SK-N-SH treated with all-trans-retinoic acid at 6 μM for 48 hours (cell line): Measurements from ENCODE around the gene CD180.

Source experiments
- ATAC-seq: fragments of 200-7000 bp; cut with Tn5 transposase; 3 replicates; pipeline ENCODE4 v1.9.1; 2020; ENCODE audit warnings: mild to moderate bottlenecking, moderate library complexity
- ARNTL ChIP-seq: fragments of 450-650 bp; formaldehyde crosslinking; IDR thresholded peaks from 2 replicates; pipeline ENCODE4 v1.5.0; 2020; ENCODE audit warnings: low read depth, mild to moderate bottlenecking, moderate library complexity, borderline replicate concordance
- BACH2 ChIP-seq: fragments of 250-450 bp; sonication (Bioruptor Pico); IDR thresholded peaks from 2 replicates; pipeline ENCODE4 v1.9.0; 2021; ENCODE audit warnings: mild to moderate bottlenecking, borderline replicate concordance
- CREB5 ChIP-seq: fragments of 250-450 bp; sonication (Bioruptor Pico); IDR thresholded peaks from 2 replicates; pipeline ENCODE4 v1.5.1; 2020; ENCODE audit warnings: low read depth, mild to moderate bottlenecking, moderate library complexity
- CSDC2 ChIP-seq: fragments of 250-450 bp; sonication (Bioruptor Pico); IDR thresholded peaks from 2 replicates; pipeline ENCODE4 v1.5.0; 2020; ENCODE audit warnings: mild to moderate bottlenecking, moderate library complexity
- ESRRG ChIP-seq: fragments of 250-450 bp; sonication (Bioruptor Pico); IDR thresholded peaks from 2 replicates; pipeline ENCODE4 v1.6.1; 2021; ENCODE audit warnings: mild to moderate bottlenecking
- GLIS3 ChIP-seq: fragments of 250-450 bp; sonication (Bioruptor Pico); IDR thresholded peaks from 2 replicates; pipeline ENCODE4 v1.5.0; 2020; ENCODE audit warnings: mild to moderate bottlenecking, moderate library complexity
- OSR1 ChIP-seq: fragments of 250-450 bp; sonication (Bioruptor Pico); IDR thresholded peaks from 2 replicates; pipeline ENCODE4 v1.8.0; 2022; ENCODE audit warnings: moderate library complexity, mild to moderate bottlenecking, inconsistent platforms
- PPARA ChIP-seq: fragments of 250-450 bp; sonication (Bioruptor Pico); IDR thresholded peaks from 2 replicates; pipeline ENCODE4 v1.5.0; 2020; ENCODE audit warnings: mild to moderate bottlenecking, borderline replicate concordance
- RARB ChIP-seq: fragments of 250-450 bp; sonication (Bioruptor Pico); IDR thresholded peaks from 2 replicates; pipeline ENCODE4 v1.8.0; 2021; ENCODE audit warnings: mild to moderate bottlenecking, moderate library complexity
- TSHZ2 ChIP-seq: fragments of 250-450 bp; sonication (Bioruptor Pico); IDR thresholded peaks from 2 replicates; pipeline ENCODE4 v1.5.0; 2020; ENCODE audit warnings: mild to moderate bottlenecking, moderate library complexity
- ZC3H10 ChIP-seq: fragments of 250-450 bp; sonication (Bioruptor Pico); IDR thresholded peaks from 2 replicates; pipeline ENCODE4 v1.5.1; 2021; ENCODE audit warnings: mild to moderate bottlenecking, moderate library complexity
- ZFP30 ChIP-seq: fragments of 450-650 bp; formaldehyde crosslinking; IDR thresholded peaks from 2 replicates; pipeline ENCODE4 v1.5.0; 2022; ENCODE audit warnings: mild to moderate bottlenecking, moderate library complexity
- ZNF565 ChIP-seq: fragments of 450-650 bp; formaldehyde crosslinking; conservative IDR thresholded peaks from 2 replicates; pipeline ENCODE4 v1.5.0; 2020; ENCODE audit warnings: low read depth, mild to moderate bottlenecking, moderate library complexity
- ZNF8 ChIP-seq: fragments of 450-650 bp; formaldehyde crosslinking; IDR thresholded peaks from 2 replicates; pipeline ENCODE4 v1.5.0; 2020; ENCODE audit warnings: mild to moderate bottlenecking, moderate library complexity
- TF ChIP-seq, protein P1 (sequence below): fragments of 250-450 bp; sonication (Bioruptor Pico); IDR thresholded peaks from 2 replicates; pipeline ENCODE4 v1.8.0; 2021; ENCODE audit warnings: low read depth, mild to moderate bottlenecking, moderate library complexity, borderline replicate concordance
- TF ChIP-seq, protein P2 (sequence below): fragments of 250-450 bp; sonication (Bioruptor Pico); IDR thresholded peaks from 2 replicates; pipeline ENCODE4 v1.5.1; 2021; ENCODE audit warnings: mild to moderate bottlenecking, moderate library complexity
- TF ChIP-seq, protein P3 (sequence below): fragments of 250-450 bp; sonication (Bioruptor Pico); IDR thresholded peaks from 2 replicates; pipeline ENCODE4 v1.8.0; 2020; ENCODE audit warnings: mild to moderate bottlenecking, moderate library complexity, borderline replicate concordance

Gene CD180

DNA sequence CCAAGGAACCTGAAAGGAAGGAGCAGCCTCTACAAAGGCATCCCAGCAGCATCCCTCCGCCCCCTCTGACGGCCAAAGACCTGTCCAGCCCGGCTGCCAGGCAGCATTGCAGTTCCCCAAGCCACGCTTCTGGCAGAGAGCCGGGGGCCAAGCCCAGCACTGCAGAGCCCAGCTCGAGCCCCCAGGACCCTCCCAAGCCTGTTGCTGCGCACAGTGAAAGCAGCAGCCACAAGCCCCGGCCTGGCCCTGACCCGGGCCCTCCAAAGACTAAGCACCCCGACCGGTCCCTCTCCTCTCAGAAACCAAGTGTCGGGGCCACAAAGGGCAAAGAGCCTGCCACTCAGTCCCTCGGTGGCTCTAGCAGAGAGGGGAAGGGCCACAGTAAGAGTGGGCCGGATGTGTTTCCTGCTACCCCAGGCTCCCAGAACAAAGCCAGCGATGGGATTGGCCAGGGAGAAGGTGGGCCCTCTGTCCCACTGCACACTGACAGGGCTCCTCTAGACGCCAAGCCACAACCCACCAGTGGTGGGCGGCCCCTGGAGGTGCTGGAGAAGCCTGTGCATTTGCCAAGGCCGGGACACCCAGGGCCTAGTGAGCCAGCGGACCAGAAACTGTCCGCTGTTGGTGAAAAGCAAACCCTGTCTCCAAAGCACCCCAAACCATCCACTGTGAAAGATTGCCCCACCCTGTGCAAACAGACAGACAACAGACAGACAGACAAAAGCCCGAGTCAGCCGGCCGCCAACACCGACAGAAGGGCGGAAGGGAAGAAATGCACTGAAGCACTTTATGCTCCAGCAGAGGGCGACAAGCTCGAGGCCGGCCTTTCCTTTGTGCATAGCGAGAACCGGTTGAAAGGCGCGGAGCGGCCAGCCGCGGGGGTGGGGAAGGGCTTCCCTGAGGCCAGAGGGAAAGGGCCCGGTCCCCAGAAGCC lies 30.8 kb downstream of the CD180 start (continued):
- TF ChIP-seq, protein P1, sequence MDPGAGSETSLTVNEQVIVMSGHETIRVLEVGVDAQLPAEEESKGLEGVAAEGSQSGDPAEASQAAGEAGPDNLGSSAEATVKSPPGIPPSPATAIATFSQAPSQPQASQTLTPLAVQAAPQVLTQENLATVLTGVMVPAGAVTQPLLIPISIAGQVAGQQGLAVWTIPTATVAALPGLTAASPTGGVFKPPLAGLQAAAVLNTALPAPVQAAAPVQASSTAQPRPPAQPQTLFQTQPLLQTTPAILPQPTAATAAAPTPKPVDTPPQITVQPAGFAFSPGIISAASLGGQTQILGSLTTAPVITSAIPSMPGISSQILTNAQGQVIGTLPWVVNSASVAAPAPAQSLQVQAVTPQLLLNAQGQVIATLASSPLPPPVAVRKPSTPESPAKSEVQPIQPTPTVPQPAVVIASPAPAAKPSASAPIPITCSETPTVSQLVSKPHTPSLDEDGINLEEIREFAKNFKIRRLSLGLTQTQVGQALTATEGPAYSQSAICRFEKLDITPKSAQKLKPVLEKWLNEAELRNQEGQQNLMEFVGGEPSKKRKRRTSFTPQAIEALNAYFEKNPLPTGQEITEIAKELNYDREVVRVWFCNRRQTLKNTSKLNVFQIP (CRISPR knock-in tag) = no peak
- TF ChIP-seq, protein P2, sequence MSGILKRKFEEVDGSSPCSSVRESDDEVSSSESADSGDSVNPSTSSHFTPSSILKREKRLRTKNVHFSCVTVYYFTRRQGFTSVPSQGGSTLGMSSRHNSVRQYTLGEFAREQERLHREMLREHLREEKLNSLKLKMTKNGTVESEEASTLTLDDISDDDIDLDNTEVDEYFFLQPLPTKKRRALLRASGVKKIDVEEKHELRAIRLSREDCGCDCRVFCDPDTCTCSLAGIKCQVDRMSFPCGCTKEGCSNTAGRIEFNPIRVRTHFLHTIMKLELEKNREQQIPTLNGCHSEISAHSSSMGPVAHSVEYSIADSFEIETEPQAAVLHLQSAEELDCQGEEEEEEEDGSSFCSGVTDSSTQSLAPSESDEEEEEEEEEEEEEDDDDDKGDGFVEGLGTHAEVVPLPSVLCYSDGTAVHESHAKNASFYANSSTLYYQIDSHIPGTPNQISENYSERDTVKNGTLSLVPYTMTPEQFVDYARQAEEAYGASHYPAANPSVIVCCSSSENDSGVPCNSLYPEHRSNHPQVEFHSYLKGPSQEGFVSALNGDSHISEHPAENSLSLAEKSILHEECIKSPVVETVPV (CRISPR knock-in tag) = no peak
- no peak for TF ChIP-seq PPARA (CRISPR knock-in tag)

GRCh38 chr5:67164856-67165525 lies 31.6 kb downstream of the CD180 start:
- no peak for ATAC-seq
- TF ChIP-seq, protein P3, sequence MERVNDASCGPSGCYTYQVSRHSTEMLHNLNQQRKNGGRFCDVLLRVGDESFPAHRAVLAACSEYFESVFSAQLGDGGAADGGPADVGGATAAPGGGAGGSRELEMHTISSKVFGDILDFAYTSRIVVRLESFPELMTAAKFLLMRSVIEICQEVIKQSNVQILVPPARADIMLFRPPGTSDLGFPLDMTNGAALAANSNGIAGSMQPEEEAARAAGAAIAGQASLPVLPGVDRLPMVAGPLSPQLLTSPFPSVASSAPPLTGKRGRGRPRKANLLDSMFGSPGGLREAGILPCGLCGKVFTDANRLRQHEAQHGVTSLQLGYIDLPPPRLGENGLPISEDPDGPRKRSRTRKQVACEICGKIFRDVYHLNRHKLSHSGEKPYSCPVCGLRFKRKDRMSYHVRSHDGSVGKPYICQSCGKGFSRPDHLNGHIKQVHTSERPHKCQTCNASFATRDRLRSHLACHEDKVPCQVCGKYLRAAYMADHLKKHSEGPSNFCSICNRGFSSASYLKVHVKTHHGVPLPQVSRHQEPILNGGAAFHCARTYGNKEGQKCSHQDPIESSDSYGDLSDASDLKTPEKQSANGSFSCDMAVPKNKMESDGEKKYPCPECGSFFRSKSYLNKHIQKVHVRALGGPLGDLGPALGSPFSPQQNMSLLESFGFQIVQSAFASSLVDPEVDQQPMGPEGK (CRISPR knock-in tag) = no peak
- TF ChIP-seq, protein P1 (CRISPR knock-in tag) = no peak
- TF ChIP-seq, all 23 proteins: peak for 0

GRCh38 chr5:67163863-67164595 lies 32.6 kb downstream of the CD180 start:
- no peak for ATAC-seq
- TF ChIP-seq CREB5 (no peak), PPARA (CRISPR knock-in tag) (no peak), CSDC2 (CRISPR knock-in tag) (no peak), ZNF565 (no peak)

- ATAC-seq = no peak
- no peak for TF ChIP-seq ZC3H10 (CRISPR knock-in tag)
- no peak for TF ChIP-seq OSR1 (CRISPR knock-in tag)
- TF ChIP-seq CSDC2 (CRISPR knock-in tag) = no peak
- no peak for TF ChIP-seq RARB (CRISPR knock-in tag)
- TF ChIP-seq ESRRG (CRISPR knock-in tag) = no peak
- TF ChIP-seq, protein P1 (CRISPR knock-in tag) = no peak
- no peak for TF ChIP-seq ARNTL (CRISPR knock-in tag)
- TF ChIP-seq ZNF8 (CRISPR knock-in tag) = no peak
- no peak for TF ChIP-seq BACH2 (CRISPR knock-in tag)
- no peak for TF ChIP-seq ZFP30 (CRISPR knock-in tag)
- TF ChIP-seq PPARA (CRISPR knock-in tag) = no peak
- TF ChIP-seq CREB5 = no peak
- no peak for TF ChIP-seq TSHZ2 (CRISPR knock-in tag)
- no peak for TF ChIP-seq GLIS3 (CRISPR knock-in tag)
Observed at GRCh38 chr5:67163231-67163756, 33.3 kb downstream of the CD180 start.
